DND-41 (cell line): Measurements from ENCODE around the gene MAN1A1.

ENCODE experiments used
- ATAC-seq: fragments of 200-7000 bp; cut with Tn5 transposase; 3 replicates; pipeline ENCODE4 v1.9.1; 2021; ENCODE audit warnings: low read depth; ENCODE audit not compliant: insufficient read depth
- DNase-seq: peaks from one replicate; pipeline ENCODE4 v3.0.0-alpha.2; 2020
- H2AFZ ChIP-seq: 2 replicates; pipeline ENCODE4 v1.6.0; 2012; ENCODE audit warnings: low read depth, low read length
- H3K27ac ChIP-seq: 2 replicates; pipeline ENCODE4 v1.5.1; 2012; ENCODE audit warnings: low read length, inconsistent platforms
- H3K27me3 ChIP-seq: fragments of 200-600 bp; sonication (generic); 2 replicates; pipeline ENCODE4 v1.6.0; 2012; ENCODE audit warnings: low read length, mild to moderate bottlenecking, inconsistent platforms; ENCODE audit not compliant: insufficient read depth, poor library complexity
- H3K36me3 ChIP-seq: 2 replicates; pipeline ENCODE4 v1.5.1; 2012; ENCODE audit warnings: low read length, inconsistent platforms; ENCODE audit not compliant: insufficient read depth
- H3K4me1 ChIP-seq: 2 replicates; pipeline ENCODE4 v1.5.1; 2012; ENCODE audit warnings: mild to moderate bottlenecking, low read length; ENCODE audit not compliant: insufficient read depth
- H3K4me2 ChIP-seq: 2 replicates; pipeline ENCODE4 v1.6.0; 2012; ENCODE audit warnings: mild to moderate bottlenecking, moderate library complexity, low read length, inconsistent platforms; ENCODE audit not compliant: insufficient read depth
- H3K4me3 ChIP-seq, 2 experiments: fragments of 200-600 bp in 1 of 2; shearing (Covaris generic) in 1 of 2; 2 replicates each; pipeline ENCODE4 v1.5.1; 2012 to 2016; ENCODE audit warnings: inconsistent platforms in 2 of 2, low read length in 2 of 2, mild to moderate bottlenecking in 2 of 2, low read depth in 1 of 2, moderate library complexity in 1 of 2
- H3K79me2 ChIP-seq: 2 replicates; pipeline ENCODE4 v1.6.0; 2012; ENCODE audit warnings: low read length, inconsistent platforms; ENCODE audit not compliant: insufficient read depth
- H3K9ac ChIP-seq: 2 replicates; pipeline ENCODE4 v1.6.0; 2012; ENCODE audit warnings: low read depth, mild to moderate bottlenecking, inconsistent platforms, low read length, moderate library complexity
- H3K9me3 ChIP-seq: 2 replicates; pipeline ENCODE4 v1.5.1; 2012; ENCODE audit warnings: low read length, moderate library complexity, mild to moderate bottlenecking, inconsistent platforms; ENCODE audit not compliant: insufficient read depth, severe bottlenecking
- H4K20me1 ChIP-seq: 2 replicates; pipeline ENCODE4 v1.6.0; 2012; ENCODE audit warnings: low read length; ENCODE audit not compliant: insufficient read depth
- CTCF ChIP-seq: IDR thresholded peaks from 2 replicates; pipeline ENCODE4 v1.5.1; 2012; ENCODE audit warnings: borderline replicate concordance, low read length, moderate library complexity, mild to moderate bottlenecking; ENCODE audit not compliant: poor library complexity, severe bottlenecking; ENCODE audit errors: extremely low read depth
- EZH2 ChIP-seq: IDR thresholded peaks from 3 replicates; pipeline ENCODE4 v1.6.1; 2012; ENCODE audit warnings: borderline replicate concordance, low read depth, mild to moderate bottlenecking, moderate library complexity, low read length, inconsistent platforms; ENCODE audit not compliant: severe bottlenecking

MAN1A1 gene

GRCh38 chr6:119340796-119341487 lies 8.6 kb downstream of the MAN1A1 start:
- Histone ChIP-seq H3K27ac (no peak overlapping the region), H3K4me1 (peaks cover 33% of the 10 kb centered on the region), H3K9ac (no peak overlapping the region), H3K4me3 (no peak overlapping the region), H3K9me3 (no peaks in the 10 kb centered on the region), H3K79me2 (peaks cover 71% of the 10 kb centered on the region), H4K20me1 (peaks cover 6% of the 10 kb centered on the region; the same call in 1 of the 2 replicates), H3K4me2 (no peak overlapping the region), H2AFZ (no peak overlapping the region), H3K36me3 (peaks cover 4% of the 10 kb centered on the region), H3K27me3 (no peaks in the 10 kb centered on the region)
- no peak for ATAC-seq
- DNase-seq: no peak
- TF ChIP-seq CTCF: no peak

- DNase-seq: no peak
- Histone ChIP-seq H3K4me1 (peaks cover 30% of the 10 kb centered on the region), H3K79me2 (peaks cover 70% of the 10 kb centered on the region), H3K9ac (no peak overlapping the region), H3K4me3 (no peak overlapping the region), H2AFZ (no peak overlapping the region), H3K4me2 (no peak overlapping the region), H3K9me3 (no peaks in the 10 kb centered on the region), H4K20me1 (peaks cover 10% of the 10 kb centered on the region; the same call in 1 of the 2 replicates), H3K27me3 (no peaks in the 10 kb centered on the region), H3K36me3 (peaks cover 8% of the 10 kb centered on the region), H3K27ac (no peak overlapping the region)
- ATAC-seq: no peak
- TF ChIP-seq EZH2 (no peak), CTCF (no peak)
Measured at GRCh38 chr6:119339941-119340456, 9.6 kb downstream of the MAN1A1 start.

GRCh38 chr6:119337762-119338161 lies 11.8 kb downstream of the MAN1A1 start:
- Histone ChIP-seq H3K36me3 (peaks cover 8% of the 10 kb centered on the region), H3K4me1 (peaks cover 29% of the 10 kb centered on the region), H3K27me3 (no peaks in the 10 kb centered on the region), H4K20me1 (peaks cover 10% of the 10 kb centered on the region; the same call in 1 of the 2 replicates), H3K79me2 (peaks cover 60% of the 10 kb centered on the region), H3K4me3 (no peak overlapping the region), H3K27ac (no peak overlapping the region), H3K4me2 (no peak overlapping the region), H2AFZ (no peak overlapping the region), H3K9ac (no peak overlapping the region), H3K9me3 (no peaks in the 10 kb centered on the region)
- TF ChIP-seq EZH2 (no peak), CTCF (no peak)
- ATAC-seq (no peak), DNase-seq (no peak)
